Measurements from ENCODE around the gene CHST15.

Gene CHST15

DNA sequence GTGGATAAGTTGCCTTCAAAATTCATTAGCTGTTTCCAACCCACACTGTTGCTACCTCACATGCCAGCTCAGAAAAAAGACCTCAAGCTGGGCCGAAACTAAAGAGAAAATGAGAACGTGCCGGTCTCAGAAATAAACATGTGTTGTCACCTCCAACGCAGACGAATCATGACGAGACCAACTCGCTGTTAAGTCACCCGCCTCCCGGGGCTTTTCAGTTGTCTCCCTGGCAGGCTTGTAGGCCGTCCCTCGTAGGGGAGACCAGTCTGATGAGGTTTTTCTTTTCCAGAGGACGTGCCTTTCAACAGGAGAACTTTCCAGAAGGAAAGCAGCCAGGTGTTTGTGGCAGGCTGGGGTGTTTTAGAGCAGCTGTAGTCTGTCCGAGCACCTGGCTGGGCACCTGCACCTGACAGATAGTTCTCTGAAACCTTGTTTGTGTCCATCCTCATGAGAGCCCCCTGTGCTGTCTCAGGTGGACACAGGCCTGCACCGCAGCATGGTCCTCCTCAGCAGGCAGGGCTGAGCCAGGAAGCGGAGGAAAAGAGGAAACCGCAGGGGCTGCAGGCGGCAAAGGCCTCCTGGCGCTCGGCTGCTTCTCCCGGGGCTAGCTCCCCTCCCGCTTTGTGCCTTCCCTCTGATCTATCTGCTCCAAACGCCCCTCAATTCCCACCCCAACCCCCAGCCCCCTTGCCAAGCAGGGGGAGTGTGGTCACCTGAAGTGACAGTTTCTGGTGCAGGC, 78.8 kb downstream of the CHST15 start:
- no peak for DNase-seq

- DNase-seq, result no peak
These were observed 79.5 kb downstream of the CHST15 start for GRCh38 chr10:124013916-124014315.

DNA sequence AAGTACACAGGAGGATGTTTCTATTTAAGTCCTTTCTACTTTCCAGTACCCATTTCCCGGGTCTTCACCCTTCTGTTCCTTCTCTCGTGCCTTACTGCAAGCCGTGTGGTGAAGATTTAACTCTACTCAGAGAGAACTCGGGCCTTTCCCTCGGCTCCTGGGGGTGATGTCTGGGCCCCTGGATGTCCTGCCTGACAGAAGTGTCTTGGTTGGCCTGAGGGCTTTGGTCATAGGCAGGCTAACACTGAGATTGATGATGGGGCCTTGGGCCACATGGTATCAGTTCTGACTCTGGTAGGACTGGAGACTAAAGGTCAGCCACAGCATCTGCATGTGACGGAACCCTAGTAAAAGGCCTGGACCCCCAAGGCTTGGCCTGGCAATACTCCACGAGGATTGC, 80.4 kb downstream of the CHST15 start:
- DNase-seq, result no peak

GRCh38 chr10:124012583-124012982, 80.8 kb downstream of the CHST15 start:
- no peak for DNase-seq

DNA sequence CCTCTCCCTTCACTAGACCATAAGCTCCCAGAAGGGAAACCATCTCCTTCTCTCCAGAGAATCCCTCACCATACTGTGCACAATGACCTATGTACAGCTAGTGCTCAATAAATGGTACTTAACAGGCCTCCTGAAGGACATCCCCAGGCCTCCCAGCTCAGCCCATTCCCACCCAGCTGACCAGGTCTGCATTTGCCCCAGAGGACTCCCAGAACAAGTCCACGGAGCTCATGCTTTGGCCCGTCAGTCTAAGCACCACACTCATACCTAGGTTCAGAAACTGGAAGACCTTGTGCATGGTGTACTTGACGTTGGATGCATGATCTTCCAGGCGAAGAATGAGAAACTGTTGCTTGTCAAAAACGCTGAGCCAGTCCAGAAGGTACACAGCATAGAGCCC, 81.3 kb downstream of the CHST15 start:
- DNase-seq, result no peak

DNA sequence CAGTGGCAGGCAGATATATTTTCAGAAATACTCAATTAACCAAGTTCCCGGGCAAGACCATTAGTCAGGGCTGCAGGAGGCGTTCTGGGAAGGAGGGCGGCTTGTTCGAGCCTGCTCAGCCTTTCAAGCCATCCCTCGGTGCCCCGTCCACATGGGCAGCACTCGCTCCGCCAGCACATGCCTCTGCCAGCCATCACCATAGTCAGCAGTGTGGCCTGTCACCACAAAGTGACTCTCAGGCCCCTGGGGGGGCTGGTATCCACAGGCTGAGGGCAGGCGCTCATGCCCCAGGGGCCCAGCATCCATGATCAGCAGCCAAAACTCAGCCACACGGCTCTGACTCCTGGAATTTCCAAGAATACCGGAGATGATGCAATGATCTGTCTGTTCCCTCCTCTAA, 81.9 kb downstream of the CHST15 start:
- DNase-seq, result no peak

- DNase-seq, result peak in 15 of 56 donors; percentile 7 to 65 (median 22)
These were observed 82.8 kb downstream of the CHST15 start for GRCh38 chr10:124010563-124011131.

DNA sequence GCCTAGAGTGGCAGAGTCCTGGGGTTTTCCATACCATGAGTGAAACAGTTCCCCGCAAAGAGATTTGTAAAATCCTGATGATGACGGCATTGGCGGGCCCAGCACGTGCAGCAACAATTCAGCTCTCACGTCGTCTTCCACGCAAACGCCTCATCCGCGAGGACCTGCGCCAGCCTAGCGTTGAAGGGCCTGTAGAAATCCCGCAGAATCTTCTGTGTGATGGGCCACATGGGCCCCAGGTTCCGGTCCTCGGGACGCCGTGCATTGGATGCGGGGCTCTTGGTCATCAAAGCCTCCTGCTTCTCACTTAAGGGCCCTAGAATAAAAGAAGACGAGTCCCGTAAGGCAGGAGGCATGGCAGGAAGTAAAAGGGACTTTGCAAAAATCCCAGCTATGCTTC, 83.4 kb downstream of the CHST15 start:
- DNase-seq, result no peak

GRCh38 chr10:124009231-124010015, 84.0 kb downstream of the CHST15 start:
- no peak for DNase-seq

DNA sequence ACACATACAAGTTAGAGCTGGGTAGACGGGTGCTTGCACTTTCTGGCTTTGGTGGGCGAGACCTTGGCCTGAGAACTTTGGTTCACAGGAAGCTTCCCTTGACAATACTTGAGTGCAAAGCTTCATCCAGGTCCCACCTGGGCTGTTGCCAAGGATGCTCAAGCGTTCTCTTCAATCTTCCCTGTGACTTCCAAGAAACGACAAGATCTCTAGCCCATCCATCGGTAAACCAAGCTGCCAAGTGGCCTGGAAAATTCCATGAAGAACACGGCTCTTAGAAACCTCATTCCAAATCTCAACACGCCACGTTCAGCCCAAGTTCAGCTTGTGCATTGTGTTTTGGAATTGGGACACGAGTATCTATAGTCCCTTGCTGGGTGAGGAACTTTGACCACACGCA, 84.7 kb downstream of the CHST15 start:
- no peak for DNase-seq

GRCh38 chr10:124008187-124008586, 85.2 kb downstream of the CHST15 start:
- DNase-seq, result no peak

- no peak for DNase-seq
These were observed 85.6 kb downstream of the CHST15 start for GRCh38 chr10:124007773-124008145.

- DNase-seq, result no peak
These were observed 86.2 kb downstream of the CHST15 start for GRCh38 chr10:124007102-124007772.

GRCh38 chr10:124006526-124006925, 86.9 kb downstream of the CHST15 start:
- no peak for DNase-seq

GRCh38 chr10:124005991-124006392, 87.4 kb downstream of the CHST15 start:
- no peak for DNase-seq

DNA sequence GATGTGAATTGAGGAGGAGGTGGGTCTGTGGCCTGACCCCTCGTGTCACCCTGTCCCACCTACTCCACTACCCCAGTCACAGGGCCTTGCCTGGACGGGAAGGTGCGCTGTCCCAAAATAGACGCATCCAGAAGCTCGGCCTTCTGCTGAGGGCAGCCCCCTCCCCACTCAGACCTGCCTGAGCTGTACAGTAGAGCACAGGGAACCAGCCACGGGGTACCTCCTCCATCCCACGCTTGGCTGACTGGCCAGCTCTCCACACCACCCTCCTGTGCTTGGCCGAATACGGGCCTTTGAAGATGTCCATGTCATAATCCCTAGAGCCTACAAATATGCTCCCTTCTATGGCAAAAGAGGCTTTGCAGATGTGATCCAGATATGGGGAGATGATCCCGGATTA, 88.3 kb downstream of the CHST15 start:
- DNase-seq, result no peak

DNA sequence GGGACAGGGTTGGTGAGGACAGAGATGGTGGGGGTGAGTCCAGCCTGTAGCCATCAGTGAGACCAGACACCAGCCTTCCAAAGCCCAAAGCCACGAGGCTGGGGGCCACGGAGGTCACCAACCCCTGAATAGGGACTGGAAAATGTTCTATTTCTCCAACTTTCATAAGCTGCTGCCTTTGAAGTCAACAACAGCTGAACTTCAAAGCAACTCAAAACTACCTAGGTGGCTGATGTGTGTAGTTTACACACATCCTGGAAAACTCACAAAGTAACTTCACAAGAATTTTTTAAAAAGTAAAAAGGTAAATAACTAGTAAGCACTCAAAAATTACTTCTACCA, 88.8 kb downstream of the CHST15 start:
- DNase-seq, result no peak

DNA sequence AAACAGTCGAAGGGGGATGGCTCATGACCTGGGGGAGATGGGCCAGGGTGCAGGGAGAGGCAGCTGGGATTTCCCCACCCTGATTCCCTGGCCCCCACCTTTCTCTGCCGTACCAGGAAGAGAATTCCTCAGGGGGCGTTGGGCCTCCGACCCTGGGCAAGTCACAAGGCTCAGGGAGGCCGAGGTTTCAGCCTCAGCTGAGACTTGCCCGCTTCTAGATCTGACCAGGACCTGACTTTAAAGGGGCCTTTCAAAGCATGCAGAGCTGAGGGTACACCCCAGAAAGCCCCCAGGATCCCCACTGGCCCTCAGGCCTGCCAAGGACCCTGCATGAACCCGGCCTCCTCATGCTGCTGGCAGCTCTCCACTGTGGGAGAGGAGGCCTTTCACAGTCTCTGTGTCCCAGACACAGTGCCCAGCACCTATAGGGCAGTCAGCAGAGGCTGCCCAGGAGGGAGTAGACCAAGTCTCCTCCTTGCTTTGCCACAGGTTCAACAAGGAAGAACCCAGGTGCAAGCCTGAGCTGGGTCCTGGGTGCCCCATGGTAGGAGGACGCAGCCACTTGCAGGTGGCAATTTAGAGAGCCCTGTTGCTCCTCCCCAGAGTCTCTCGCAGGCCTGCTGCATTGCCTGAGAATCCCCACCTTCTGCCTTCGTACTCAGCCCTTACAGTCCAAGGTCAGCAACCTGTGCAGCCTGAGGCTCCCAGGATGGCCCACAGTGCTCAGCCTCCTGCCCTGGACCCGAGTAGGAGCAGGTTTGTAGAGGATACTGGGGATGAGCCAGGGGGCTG, 89.3 kb downstream of the CHST15 start:
- DNase-seq, result no peak

DNA sequence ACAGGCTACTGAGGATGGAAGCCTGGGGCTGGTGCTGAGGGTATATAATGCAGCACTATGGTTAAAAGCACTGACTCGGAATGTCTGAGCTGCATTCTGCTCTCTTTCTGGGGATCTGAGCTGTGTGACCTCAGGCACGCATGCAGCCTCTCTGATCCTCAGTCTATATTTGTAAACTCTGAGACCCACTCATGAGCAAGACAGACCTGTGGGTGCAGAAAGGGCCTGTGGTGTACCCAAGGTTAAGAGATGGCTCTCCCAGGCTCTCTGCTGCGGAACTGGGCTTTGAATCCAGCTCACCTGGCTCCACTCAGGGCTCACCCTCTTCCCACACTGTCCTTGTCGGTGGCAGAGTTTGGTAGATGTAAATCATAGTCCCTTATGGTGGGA, 89.9 kb downstream of the CHST15 start:
- DNase-seq, result no peak

DNA sequence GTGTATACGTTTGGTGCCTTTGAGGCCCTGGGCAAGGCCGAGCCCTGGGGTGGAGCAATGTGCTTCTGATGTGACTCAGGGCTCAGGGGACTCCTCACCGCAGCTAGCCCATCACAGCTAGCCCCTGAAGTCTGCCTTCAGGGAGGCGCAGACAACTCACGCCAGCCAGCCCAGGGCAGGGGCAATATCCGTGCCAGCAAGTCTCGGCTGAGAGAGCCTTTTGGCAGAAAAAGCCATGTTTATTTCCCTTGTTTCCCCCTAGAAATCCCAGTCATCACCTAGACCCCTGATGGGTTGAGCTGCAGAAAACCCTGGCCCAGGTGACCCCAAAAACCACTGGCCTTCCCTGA, 90.4 kb downstream of the CHST15 start:
- DNase-seq, result no peak

DNA sequence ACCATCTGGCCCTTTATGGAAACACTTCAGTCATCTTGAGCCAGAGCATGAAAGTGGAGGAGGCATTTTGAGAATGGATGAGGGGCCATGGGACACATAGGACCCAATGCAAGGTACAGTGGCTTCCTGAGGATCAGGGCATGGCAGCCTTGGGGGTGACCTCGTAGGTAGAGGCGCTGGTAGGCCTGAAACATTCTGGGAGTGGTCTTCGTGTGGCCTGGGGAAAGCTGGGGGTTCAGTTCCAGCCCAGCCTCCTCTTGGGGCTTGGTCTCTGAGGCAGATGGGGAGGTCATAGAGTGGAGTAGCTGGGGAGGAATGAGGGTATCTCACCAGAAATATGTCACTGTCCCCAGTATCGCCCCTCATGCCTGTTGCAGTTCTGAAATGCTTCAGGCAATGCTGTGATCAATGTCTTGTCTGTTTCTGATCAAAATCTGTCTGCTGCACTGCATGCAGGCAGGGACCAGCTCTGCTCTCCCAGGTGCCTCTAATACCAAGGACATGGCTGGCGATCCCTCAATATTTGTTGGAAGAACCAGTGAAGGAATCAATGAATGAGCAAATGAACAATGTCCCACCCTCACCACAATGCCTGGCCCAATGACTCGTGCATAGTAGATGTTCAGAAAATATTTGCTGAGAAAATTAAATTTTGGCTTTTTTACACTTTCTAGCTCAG, 90.9 kb downstream of the CHST15 start:
- DNase-seq, result no peak
